HepG2 (cell line): ENCODE data around the gene MMP7.

Source experiments
- POLR2A ChIP-seq, 2 experiments: IDR thresholded peaks; 2 replicates each; pipeline ENCODE4 v1.6.1; 2011; ENCODE audit warnings: low read depth in 2 of 2, low read length in 2 of 2, mild to moderate bottlenecking in 1 of 2, moderate library complexity in 1 of 2; ENCODE audit not compliant: insufficient read depth in 1 of 2
- POLR2AphosphoS5 ChIP-seq: IDR thresholded peaks from 2 replicates; pipeline ENCODE4 v1.6.1; 2012; ENCODE audit warnings: low read depth, low read length
- RBM22 ChIP-seq: fragments of 200-400 bp; formaldehyde crosslinking; optimal IDR thresholded peaks from 2 replicates; pipeline ENCODE3; 2017; ENCODE audit warnings: mild to moderate bottlenecking, low read length, moderate library complexity
- ZNF10 ChIP-seq: sonication (generic); formaldehyde crosslinking; IDR thresholded peaks from 2 replicates; pipeline ENCODE4 v1.4.0; 2020; ENCODE audit warnings: mild to moderate bottlenecking, low read depth, missing genetic modification reagents, borderline replicate concordance
- ZNF597 ChIP-seq: sonication (generic); formaldehyde crosslinking; IDR thresholded peaks from 2 replicates; pipeline ENCODE4 v1.5.0; 2020; ENCODE audit warnings: missing genetic modification reagents
- ZNF747 ChIP-seq: sonication (generic); formaldehyde crosslinking; IDR thresholded peaks from 2 replicates; pipeline ENCODE4 v1.8.1; 2023; ENCODE audit warnings: missing genetic modification reagents, mild to moderate bottlenecking, borderline replicate concordance

- TF ChIP-seq ZNF10 (CRISPR knock-in tag) (no peak), ZNF747 (CRISPR knock-in tag) (no peak), POLR2AphosphoS5 (no peak), POLR2A (IDR thresholded peaks at IDR 0.05; ENCODE audit: insufficient read depth in 1 of 2, low read depth in 2 of 2, low read length in 2 of 2) (no peak), RBM22 (no peak), ZNF597 (CRISPR knock-in tag) (no peak)
Measured at GRCh38 chr11:102528618-102529017, 1.9 kb downstream of the MMP7 start.
